HepG2 (cell line): ENCODE measurements around the gene OR2C1. TPM values are rescaled to one million over a fixed set of nuclear protein-coding genes. Genes with fewer than 3 reads are reported as not detected.

Source experiments
- CREM ChIP-seq, 2 experiments: sonication (generic) in 1 of 2; formaldehyde crosslinking in 1 of 2; IDR thresholded peaks; 2 replicates each; pipeline versions ENCODE4 v1.4.0 to v1.6.1; 2016 to 2020; ENCODE audit warnings: antibody characterized with exemption in 1 of 2, mild to moderate bottlenecking in 1 of 2, missing genetic modification reagents in 1 of 2
- DBP ChIP-seq: sonication (generic); formaldehyde crosslinking; IDR thresholded peaks from 2 replicates; pipeline ENCODE4 v1.4.0; 2020; ENCODE audit warnings: missing genetic modification reagents; ENCODE audit errors: not compliant biosample characterization
- FOXM1 ChIP-seq: sonication (generic); formaldehyde crosslinking; IDR thresholded peaks from 2 replicates; pipeline ENCODE4 v1.5.0; 2020; ENCODE audit warnings: missing genetic modification reagents
- HOXA3 ChIP-seq: sonication (generic); formaldehyde crosslinking; IDR thresholded peaks from 2 replicates; pipeline ENCODE4 v1.5.0; 2020; ENCODE audit warnings: missing genetic modification reagents
- ISL2 ChIP-seq: sonication (generic); formaldehyde crosslinking; IDR thresholded peaks from 2 replicates; pipeline ENCODE4 v1.5.0; 2020; ENCODE audit warnings: missing genetic modification reagents
- JUND ChIP-seq: sonication (generic); formaldehyde crosslinking; IDR thresholded peaks from 2 replicates; pipeline ENCODE4 v1.8.0; 2022; ENCODE audit warnings: mild to moderate bottlenecking, missing genetic modification reagents
- KDM3A ChIP-seq: IDR thresholded peaks from 2 replicates; pipeline ENCODE4 v1.6.1; 2018; ENCODE audit warnings: low read depth, missing compliant biosample characterization
- NR2F2 ChIP-seq: IDR thresholded peaks from 2 replicates; pipeline ENCODE4 v1.6.1; 2012; ENCODE audit warnings: low read depth, inconsistent platforms, borderline replicate concordance
- RBAK ChIP-seq: sonication (generic); formaldehyde crosslinking; IDR thresholded peaks from 2 replicates; pipeline ENCODE4 v1.5.1; 2020; ENCODE audit warnings: mild to moderate bottlenecking, missing genetic modification reagents
- RERE ChIP-seq: IDR thresholded peaks from 2 replicates; pipeline ENCODE4 v1.6.1; 2016; ENCODE audit warnings: low read depth, missing genetic modification reagents, missing compliant biosample characterization
- REXO4 ChIP-seq: sonication (generic); formaldehyde crosslinking; IDR thresholded peaks from 2 replicates; pipeline ENCODE4 v1.8.0; 2022; ENCODE audit warnings: missing genetic modification reagents, mild to moderate bottlenecking, borderline replicate concordance
- SIN3A ChIP-seq: IDR thresholded peaks from 2 replicates; pipeline ENCODE4 v1.6.1; 2011; ENCODE audit warnings: low read depth, mild to moderate bottlenecking, control low read depth, low read length, borderline replicate concordance
- SMARCC2 ChIP-seq: fragments of 450-650 bp; IDR thresholded peaks from 2 replicates; pipeline ENCODE4 v1.6.1; 2017; ENCODE audit warnings: antibody characterized with exemption, mild to moderate bottlenecking
- TERF1 ChIP-seq: sonication (generic); formaldehyde crosslinking; IDR thresholded peaks from 2 replicates; pipeline ENCODE4 v1.8.0; 2022; ENCODE audit warnings: mild to moderate bottlenecking, missing genetic modification reagents, moderate library complexity
- ZBTB7A ChIP-seq: sonication (generic); formaldehyde crosslinking; IDR thresholded peaks from 2 replicates; pipeline ENCODE4 v1.8.0; 2022; ENCODE audit warnings: mild to moderate bottlenecking, missing genetic modification reagents
- ZNF337 ChIP-seq: sonication (generic); formaldehyde crosslinking; IDR thresholded peaks from 2 replicates; pipeline ENCODE4 v1.5.1; 2020; ENCODE audit warnings: missing genetic modification reagents, low read depth, mild to moderate bottlenecking, borderline replicate concordance
- ZNF34 ChIP-seq: sonication (generic); formaldehyde crosslinking; IDR thresholded peaks from 2 replicates; pipeline ENCODE4 v1.4.0; 2020; ENCODE audit warnings: mild to moderate bottlenecking, missing genetic modification reagents, borderline replicate concordance
- ZNF687 ChIP-seq: sonication (generic); formaldehyde crosslinking; IDR thresholded peaks from 2 replicates; pipeline ENCODE4 v1.5.1; 2020; ENCODE audit warnings: mild to moderate bottlenecking, missing genetic modification reagents, moderate library complexity
- polyA plus RNA-seq, 8 experiments: library from polyadenylated mRNA; depleted of rRNA in 3 of 8; stranded (reverse) in 7 of 8; unstranded in 1 of 8; fragments of >200 nt; fragmentation: Illumina TruSeq in 4 of 8; extraction: Trizol in 4 of 8; gene quantifications; 2 replicates each; pipeline versions ENCODE4 v1.2.1 to v1.2.3, GENCODE V29; 2011 to 2016; ENCODE audit warnings: low read depth in 4 of 8, missing spikeins in 1 of 8, mixed read lengths in 1 of 8; ENCODE audit not compliant: insufficient read depth in 1 of 8
- total RNA-seq, 5 experiments: library from RNA; depleted of rRNA; stranded (reverse); fragments of >200 nt; fragmentation: Illumina TruSeq; extraction: Trizol; gene quantifications; 2 replicates each; pipeline ENCODE4 v1.2.3, GENCODE V29; 2016; ENCODE audit warnings: low read depth in 1 of 5

Gene OR2C1
- total and polyA plus RNA-seq, 2 of the 13 experiments (the other 11 are each of a cell fraction or from before 2014, with no cell fraction given): not detected

- TF ChIP-seq SIN3A (peak; percentile 55; the same call in 1 of the 2 replicates), ZNF687 (CRISPR knock-in tag) (peak; percentile 84), REXO4 (CRISPR knock-in tag) (no peak), TERF1 (CRISPR knock-in tag) (no peak), FOXM1 (no peak), ISL2 (peak; percentile 37; the same call in 1 of the 2 replicates), CREM (IDR thresholded peaks at IDR 0.05) (peak; percentile 72), CREM (CRISPR knock-in tag; IDR thresholded peaks at IDR 0.05) (no peak), JUND (CRISPR knock-in tag) (no peak), ZNF34 (CRISPR knock-in tag) (0 out of 2 replicates have a peak, but pooled peaks have one; percentile 14), RERE (CRISPR knock-in tag) (no peak), ZNF337 (CRISPR knock-in tag) (no peak), RBAK (no peak), ZBTB7A (no peak), SMARCC2 (no peak), HOXA3 (CRISPR knock-in tag) (peak; percentile 81), KDM3A (CRISPR knock-in tag) (no peak), DBP (no peak), NR2F2 (no peak)
Observed at GRCh38 chr16:3364774-3365427, 9.2 kb downstream of the OR2C1 start (continued).
